ENCODE data around the gene EMSY.
A peak's percentile ranks its signal among the peaks of the same experiment; 100 is the strongest.

EMSY gene

GRCh38 chr11:76445121-76446084 is 585 bp downstream of the EMSY start:
- H3K4me3 ChIP-seq (ENCODE audit: insufficient read depth, low read length, poor library complexity, severe bottlenecking): peak overlapping the region; percentile 91
- no peaks in the 10 kb centered on the region for H3K9me2 ChIP-seq (replicated peaks; ENCODE audit: insufficient read depth, low read length)
- H3K9me3 ChIP-seq (ENCODE audit: insufficient read depth, low read length): no peaks in the 10 kb centered on the region
- peak overlapping the region; percentile 77 for H3K4me2 ChIP-seq (ENCODE audit: low read depth, low read length, poor library complexity, severe bottlenecking)
- H3K27me3 ChIP-seq (ENCODE audit: low read length): no peaks in the 10 kb centered on the region
- 0 out of 2 replicates have a peak, but pooled peaks cover 8% of the 10 kb centered on the region for H4K20me1 ChIP-seq (ENCODE audit: low read depth, low read length)
- H3K36me3 ChIP-seq (ENCODE audit: low read length): peaks cover 19% of the 10 kb centered on the region
- H3K9ac ChIP-seq (ENCODE audit: low read length): peak overlapping the region; percentile 98
- TF ChIP-seq CTCF (IDR thresholded peaks at IDR 0.05; ENCODE audit: insufficient read depth, low read length, poor library complexity, severe bottlenecking) (no peak), EZH2phosphoT487 (conservative IDR thresholded peaks at IDR 0.05; ENCODE audit: low read length) (no peak)
- peaks cover 56% of the 10 kb centered on the region for H3K79me2 ChIP-seq (ENCODE audit: insufficient read depth, low read length)
- H3K27ac ChIP-seq (ENCODE audit: low read depth, low read length): peak overlapping the region; percentile 80
- H2AFZ ChIP-seq (ENCODE audit: low read depth, low read length, severe bottlenecking): peak overlapping the region; percentile 66
- no peaks in the 10 kb centered on the region; the same call in 1 of the 2 replicates for H3F3A ChIP-seq (ENCODE audit: insufficient read depth)

GRCh38 chr11:76448506-76448905 is 3.7 kb downstream of the EMSY start:
- TF ChIP-seq CTCF (IDR thresholded peaks at IDR 0.05; ENCODE audit: insufficient read depth, low read length, poor library complexity, severe bottlenecking) (no peak), EZH2phosphoT487 (conservative IDR thresholded peaks at IDR 0.05; ENCODE audit: low read length) (no peak)
- no peaks in the 10 kb centered on the region for H3K9me2 ChIP-seq (replicated peaks; ENCODE audit: insufficient read depth, low read length)
- no peak overlapping the region for H3K9ac ChIP-seq (ENCODE audit: low read length)
- no peak overlapping the region for H2AFZ ChIP-seq (ENCODE audit: low read depth, low read length, severe bottlenecking)
- H3K4me2 ChIP-seq (ENCODE audit: low read depth, low read length, poor library complexity, severe bottlenecking): no peak overlapping the region
- H3K4me3 ChIP-seq (ENCODE audit: insufficient read depth, low read length, poor library complexity, severe bottlenecking): no peak overlapping the region
- H3K27ac ChIP-seq (ENCODE audit: low read depth, low read length): no peak overlapping the region
- H4K20me1 ChIP-seq (ENCODE audit: low read depth, low read length): 0 out of 2 replicates have a peak, but pooled peaks cover 8% of the 10 kb centered on the region
- peaks cover 50% of the 10 kb centered on the region for H3K79me2 ChIP-seq (ENCODE audit: insufficient read depth, low read length)
- H3K9me3 ChIP-seq (ENCODE audit: insufficient read depth, low read length): no peaks in the 10 kb centered on the region
- H3F3A ChIP-seq (ENCODE audit: insufficient read depth): no peaks in the 10 kb centered on the region; the same call in 1 of the 2 replicates
- H3K36me3 ChIP-seq (ENCODE audit: low read length): peaks cover 42% of the 10 kb centered on the region
- H3K27me3 ChIP-seq (ENCODE audit: low read length): no peaks in the 10 kb centered on the region

GRCh38 chr11:76453248-76453647 is 8.4 kb downstream of the EMSY start:
- Histone ChIP-seq H3K4me3 (ENCODE audit: insufficient read depth, low read length, poor library complexity, severe bottlenecking) (no peak overlapping the region), H3K9me2 (replicated peaks; ENCODE audit: insufficient read depth, low read length) (no peaks in the 10 kb centered on the region), H3F3A (ENCODE audit: insufficient read depth) (no peaks in the 10 kb centered on the region), H3K79me2 (ENCODE audit: insufficient read depth, low read length) (peaks cover 10% of the 10 kb centered on the region; the same call in 1 of the 2 replicates), H3K36me3 (ENCODE audit: low read length) (peaks cover 37% of the 10 kb centered on the region; the same call in 1 of the 2 replicates), H3K9ac (ENCODE audit: low read length) (no peak overlapping the region), H3K27me3 (ENCODE audit: low read length) (no peaks in the 10 kb centered on the region), H3K4me2 (ENCODE audit: low read depth, low read length, poor library complexity, severe bottlenecking) (no peak overlapping the region), H3K9me3 (ENCODE audit: insufficient read depth, low read length) (no peaks in the 10 kb centered on the region), H3K27ac (ENCODE audit: low read depth, low read length) (no peak overlapping the region), H4K20me1 (ENCODE audit: low read depth, low read length) (no peaks in the 10 kb centered on the region), H2AFZ (ENCODE audit: low read depth, low read length, severe bottlenecking) (no peak overlapping the region)
- TF ChIP-seq EZH2phosphoT487 (conservative IDR thresholded peaks at IDR 0.05; ENCODE audit: low read length) (no peak), CTCF (IDR thresholded peaks at IDR 0.05; ENCODE audit: insufficient read depth, low read length, poor library complexity, severe bottlenecking) (no peak)

Data from SU-DHL-6 (cell line).